B cell (primary cell): ENCODE data around the gene TUT4. TPM values are rescaled to one million over a fixed set of nuclear protein-coding genes. Genes with fewer than 3 reads are reported as not detected.

ENCODE experiments used
- ATAC-seq: fragments of 200-7000 bp; cut with Tn5 transposase; one replicate; pipeline ENCODE4 v1.10.0; 2021; ENCODE audit warnings: low read depth, mild to moderate bottlenecking, moderate number of reproducible peaks, moderate library complexity
- CTCF ChIA-PET: fragments of 350-600 bp; sonication (Branson Sonifier 250); formaldehyde crosslinking; loops from one replicate; lab custom pipeline; 2021; ENCODE audit warnings: antibody characterized with exemption, inconsistent platforms; lab: Charles Lee
- POLR2A ChIA-PET: fragments of 350-600 bp; sonication (Branson Sonifier 250); formaldehyde crosslinking; loops from one replicate; lab custom pipeline; 2021; ENCODE audit warnings: antibody characterized with exemption; lab: Charles Lee
- DNase-seq: peaks from one replicate; pipeline ENCODE4 v3.0.0; 2013
- H2AFZ ChIP-seq: 2 replicates; pipeline ENCODE4 v1.6.1; 2012; ENCODE audit warnings: mild to moderate bottlenecking, low read depth, low read length; ENCODE audit not compliant: insufficient read depth, poor library complexity, severe bottlenecking
- H3K27ac ChIP-seq, 2 donors: 1 replicate in 1 of 2; 2 replicates in 1 of 2; pipeline ENCODE4 v1.5.1; 2012 to 2013; ENCODE audit warnings: low read length in 2 of 2, mild to moderate bottlenecking in 2 of 2, moderate library complexity in 1 of 2
- H3K27me3 ChIP-seq, 4 experiments: fragments of 200-600 bp in 1 of 4; sonication (generic) in 1 of 4; replicated peaks in 1 of 4; 1 replicate in 2 of 4; 2 replicates in 2 of 4; pipeline versions ENCODE4 v1.6.1 to v1.7.0; 2013 to 2016; ENCODE audit warnings: low read length in 3 of 4, mild to moderate bottlenecking in 2 of 4, mixed read lengths in 1 of 4, moderate library complexity in 1 of 4; ENCODE audit not compliant: insufficient read depth in 4 of 4, control insufficient read depth in 3 of 4; ENCODE audit errors: control extremely low read depth in 1 of 4
- H3K36me3 ChIP-seq, 2 experiments: replicated peaks in 1 of 2; 1 replicate in 1 of 2; 2 replicates in 1 of 2; pipeline versions ENCODE4 v1.6.1 to v1.7.1; 2013; ENCODE audit warnings: low read length in 1 of 2; ENCODE audit not compliant: insufficient read depth in 2 of 2, control insufficient read depth in 1 of 2; ENCODE audit errors: control extremely low read depth in 1 of 2, extremely low read depth in 1 of 2
- H3K4me1 ChIP-seq, 2 donors: fragments of 200-600 bp in 1 of 2; sonication (generic) in 1 of 2; 1 replicate in 1 of 2; 2 replicates in 1 of 2; pipeline versions ENCODE4 v1.5.1 to v1.6.1; 2013 to 2017; ENCODE audit warnings: low read length in 2 of 2; ENCODE audit not compliant: control insufficient read depth in 2 of 2, insufficient read depth in 2 of 2
- H3K4me2 ChIP-seq: replicated peaks from 2 replicates; pipeline ENCODE3; 2012; ENCODE audit warnings: mild to moderate bottlenecking, low read depth, low read length; ENCODE audit not compliant: poor library complexity, severe bottlenecking
- H3K4me3 ChIP-seq, 5 experiments: fragments of 200-600 bp in 1 of 5; sonication (generic) in 1 of 5; 1 replicate in 3 of 5; 2 replicates in 2 of 5; pipeline versions ENCODE4 v1.5.1 to v1.7.0; 2011 to 2016; ENCODE audit warnings: low read length in 4 of 5, mild to moderate bottlenecking in 4 of 5, low read depth in 2 of 5, control low read depth in 1 of 5, moderate library complexity in 1 of 5; ENCODE audit not compliant: insufficient read depth in 1 of 5; ENCODE audit errors: control extremely low read depth in 1 of 5, extremely low read depth in 1 of 5
- H3K79me2 ChIP-seq: fragments of 200-600 bp; sonication (generic); one replicate; pipeline ENCODE4 v1.6.0; 2016; ENCODE audit warnings: low read length; ENCODE audit not compliant: control insufficient read depth, insufficient read depth
- H3K9ac ChIP-seq: fragments of 200-600 bp; sonication (generic); 2 replicates; pipeline ENCODE4 v1.6.1; 2017; ENCODE audit warnings: mild to moderate bottlenecking, low read length, moderate library complexity
- H3K9me3 ChIP-seq, 3 donors: one replicate each; pipeline versions ENCODE4 v1.6.1 to v1.7.1; 2013; ENCODE audit warnings: low read length in 2 of 3; ENCODE audit not compliant: control insufficient read depth in 2 of 3, insufficient read depth in 1 of 3; ENCODE audit errors: control extremely low read depth in 1 of 3
- H4K20me1 ChIP-seq: 2 replicates; pipeline ENCODE4 v1.6.0; 2012; ENCODE audit warnings: mild to moderate bottlenecking, low read length; ENCODE audit not compliant: insufficient read depth, control insufficient read depth, poor library complexity, severe bottlenecking
- H3K27ac Mint-ChIP-seq: one replicate; pipeline ENCODE4 v1.8.0; 2021; ENCODE audit warnings: mixed read lengths
- H3K27me3 Mint-ChIP-seq: one replicate; pipeline ENCODE4 v1.8.0; 2021; ENCODE audit warnings: mixed read lengths
- H3K4me1 Mint-ChIP-seq: one replicate; pipeline ENCODE4 v1.8.0; 2021; ENCODE audit warnings: mixed read lengths
- H3K4me3 Mint-ChIP-seq: one replicate; pipeline ENCODE4 v1.8.0; 2021; ENCODE audit warnings: mixed read lengths
- H3K9me3 Mint-ChIP-seq: one replicate; pipeline ENCODE4 v1.8.0; 2022; ENCODE audit warnings: mixed read lengths; ENCODE audit not compliant: insufficient read depth
- EZH2 ChIP-seq: IDR thresholded peaks from 2 replicates; pipeline ENCODE4 v1.6.1; 2012; ENCODE audit warnings: borderline replicate concordance, low read depth, mild to moderate bottlenecking, moderate library complexity, low read length; ENCODE audit not compliant: insufficient read depth, poor library complexity, severe bottlenecking
- WGBS: methylation state at CpG from one replicate; pipeline ENCODE4 v1.1.5; 2013; ENCODE audit warnings: missing lambda C conversion rate; ENCODE audit not compliant: insufficient coverage; 5-methylcytosine and 5-hydroxymethylcytosine counted together
- intact Hi-C: fragments of 100-400 bp; cut with micrococcal nuclease; formaldehyde crosslinking; loops from one replicate; pipeline ENCODE4 v1.10.0; 2022
- polyA plus RNA-seq: library from polyadenylated mRNA; depleted of rRNA; stranded (reverse); fragments of >200 nt; gene quantifications from 2 replicates; pipeline ENCODE4 v1.2.3, GENCODE V29; 2012
- total RNA-seq, 2 donors: library from RNA; stranded (reverse); fragments of 120-200 nt in 1 of 2; gene quantifications; 1 replicate in 1 of 2; 2 replicates in 1 of 2; pipeline versions ENCODE4 v1.2.3 to v1.2.4, GENCODE V29; 2013 to 2022
- TF ChIP-seq, protein P1 (sequence below): fragments of 200-600 bp; IDR thresholded peaks from one replicate; pipeline ENCODE4 v1.8.0; 2022; ENCODE audit warnings: antibody characterized with exemption, mild to moderate bottlenecking

TUT4 gene
- total and polyA plus RNA-seq, 2 donors (not counting 1 experiment from before 2014, with no cell fraction given) = 76.6 to 248 TPM

GRCh38 chr1:52404975-52405338 is 147.9 kb downstream of the TUT4 start:
- Mint-ChIP-seq H3K27me3 (no peaks in the 10 kb centered on the region), H3K4me3 (peak overlapping the region; percentile 100), H3K9me3 (no peaks in the 10 kb centered on the region), H3K4me1 (peaks cover 32% of the 10 kb centered on the region), H3K27ac (peak overlapping the region; percentile 96)
- H3K4me1 ChIP-seq = peaks cover 15 to 22% of the 10 kb centered on the region in 2 donors
- CTCF ChIA-PET = interaction anchor here (0.8 to 2.8 kb wide), 8 partner anchors 9 to 281 kb away, joined by 3 to 22 read pairs (median 3); partner anchors contain the start of gene CC2D1B
- DNase-seq = no peak
- POLR2A ChIA-PET = interaction anchor here (2.0 to 2.2 kb wide), 2 partner anchors 39 to 148 kb away, joined by 10 to 12 read pairs; partner anchors contain the start of genes CC2D1B and TUT4
- H3K9ac ChIP-seq = peak overlapping the region; percentile 98
- H3K27me3 ChIP-seq = no peaks in the 10 kb centered on the region
- peak overlapping the region; percentile 97 for H2AFZ ChIP-seq
- H3K9me3 ChIP-seq = no peaks in the 10 kb centered on the region
- peak overlapping the region; percentile 76 to 99 (median 95) for H3K4me3 ChIP-seq
- H4K20me1 ChIP-seq = no peaks in the 10 kb centered on the region
- H3K79me2 ChIP-seq = peaks cover 45% of the 10 kb centered on the region
- intact Hi-C loops = loop anchor here (1.0 to 10.0 kb wide), 8 partner anchors 39 to 520 kb away; partner anchors contain the start of genes BTF3L4, CC2D1B, ECHDC2 and SCP2
- H3K4me2 ChIP-seq = peak overlapping the region; percentile 83
- peaks cover 7 to 28% of the 10 kb centered on the region in 2 experiments for H3K36me3 ChIP-seq
- peak overlapping the region; percentile 91 to 95 for H3K27ac ChIP-seq
- WGBS = 2% methylated on average over 5 of the region's 8 CpGs
- no peak for TF ChIP-seq EZH2
- TF ChIP-seq, protein P1, sequence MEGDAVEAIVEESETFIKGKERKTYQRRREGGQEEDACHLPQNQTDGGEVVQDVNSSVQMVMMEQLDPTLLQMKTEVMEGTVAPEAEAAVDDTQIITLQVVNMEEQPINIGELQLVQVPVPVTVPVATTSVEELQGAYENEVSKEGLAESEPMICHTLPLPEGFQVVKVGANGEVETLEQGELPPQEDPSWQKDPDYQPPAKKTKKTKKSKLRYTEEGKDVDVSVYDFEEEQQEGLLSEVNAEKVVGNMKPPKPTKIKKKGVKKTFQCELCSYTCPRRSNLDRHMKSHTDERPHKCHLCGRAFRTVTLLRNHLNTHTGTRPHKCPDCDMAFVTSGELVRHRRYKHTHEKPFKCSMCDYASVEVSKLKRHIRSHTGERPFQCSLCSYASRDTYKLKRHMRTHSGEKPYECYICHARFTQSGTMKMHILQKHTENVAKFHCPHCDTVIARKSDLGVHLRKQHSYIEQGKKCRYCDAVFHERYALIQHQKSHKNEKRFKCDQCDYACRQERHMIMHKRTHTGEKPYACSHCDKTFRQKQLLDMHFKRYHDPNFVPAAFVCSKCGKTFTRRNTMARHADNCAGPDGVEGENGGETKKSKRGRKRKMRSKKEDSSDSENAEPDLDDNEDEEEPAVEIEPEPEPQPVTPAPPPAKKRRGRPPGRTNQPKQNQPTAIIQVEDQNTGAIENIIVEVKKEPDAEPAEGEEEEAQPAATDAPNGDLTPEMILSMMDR = peak; percentile 2
- ATAC-seq = no peak
